AG10803 (cell line): Measurements from ENCODE around the gene TAF6L.

ENCODE experiments used
- DNase-seq: peaks from one replicate; pipeline ENCODE4 v3.0.0; 2010; ENCODE audit warnings: low read depth
- H3K4me3 ChIP-seq: 2 replicates; pipeline ENCODE4 v1.5.1; 2011; ENCODE audit warnings: mild to moderate bottlenecking, low read length, control low read depth
- TF ChIP-seq, protein P1 (sequence below): conservative IDR thresholded peaks from 2 replicates; pipeline ENCODE4 v1.5.1; 2011; ENCODE audit warnings: mild to moderate bottlenecking, low read length, control low read depth, inconsistent platforms

TAF6L gene

GRCh38 chr11:62801071-62801470 lies 29.9 kb downstream of the TAF6L start:
- H3K4me3 ChIP-seq, result no peak overlapping the region
- no peak for DNase-seq
- TF ChIP-seq, protein P1, sequence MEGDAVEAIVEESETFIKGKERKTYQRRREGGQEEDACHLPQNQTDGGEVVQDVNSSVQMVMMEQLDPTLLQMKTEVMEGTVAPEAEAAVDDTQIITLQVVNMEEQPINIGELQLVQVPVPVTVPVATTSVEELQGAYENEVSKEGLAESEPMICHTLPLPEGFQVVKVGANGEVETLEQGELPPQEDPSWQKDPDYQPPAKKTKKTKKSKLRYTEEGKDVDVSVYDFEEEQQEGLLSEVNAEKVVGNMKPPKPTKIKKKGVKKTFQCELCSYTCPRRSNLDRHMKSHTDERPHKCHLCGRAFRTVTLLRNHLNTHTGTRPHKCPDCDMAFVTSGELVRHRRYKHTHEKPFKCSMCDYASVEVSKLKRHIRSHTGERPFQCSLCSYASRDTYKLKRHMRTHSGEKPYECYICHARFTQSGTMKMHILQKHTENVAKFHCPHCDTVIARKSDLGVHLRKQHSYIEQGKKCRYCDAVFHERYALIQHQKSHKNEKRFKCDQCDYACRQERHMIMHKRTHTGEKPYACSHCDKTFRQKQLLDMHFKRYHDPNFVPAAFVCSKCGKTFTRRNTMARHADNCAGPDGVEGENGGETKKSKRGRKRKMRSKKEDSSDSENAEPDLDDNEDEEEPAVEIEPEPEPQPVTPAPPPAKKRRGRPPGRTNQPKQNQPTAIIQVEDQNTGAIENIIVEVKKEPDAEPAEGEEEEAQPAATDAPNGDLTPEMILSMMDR, result no peak

GRCh38 chr11:62804310-62805075 lies 33.3 kb downstream of the TAF6L start:
- H3K4me3 ChIP-seq, result peak overlapping the region; percentile 74
- TF ChIP-seq, protein P1, result no peak
- peak; percentile 45 for DNase-seq

- TF ChIP-seq, protein P1, result peak; percentile 29
- peak within 1 kb of the TSS; percentile 74 for H3K4me3 ChIP-seq
- DNase-seq, result peak; percentile 92
Measured at GRCh38 chr11:62805076-62805892, 34.1 kb downstream of the TAF6L start, which contains the start of gene NXF1. TSS of gene NXF1 (minus strand) at chr11:62805440. CDS start at chr11:62805356, 84 bp downstream.

DNA sequence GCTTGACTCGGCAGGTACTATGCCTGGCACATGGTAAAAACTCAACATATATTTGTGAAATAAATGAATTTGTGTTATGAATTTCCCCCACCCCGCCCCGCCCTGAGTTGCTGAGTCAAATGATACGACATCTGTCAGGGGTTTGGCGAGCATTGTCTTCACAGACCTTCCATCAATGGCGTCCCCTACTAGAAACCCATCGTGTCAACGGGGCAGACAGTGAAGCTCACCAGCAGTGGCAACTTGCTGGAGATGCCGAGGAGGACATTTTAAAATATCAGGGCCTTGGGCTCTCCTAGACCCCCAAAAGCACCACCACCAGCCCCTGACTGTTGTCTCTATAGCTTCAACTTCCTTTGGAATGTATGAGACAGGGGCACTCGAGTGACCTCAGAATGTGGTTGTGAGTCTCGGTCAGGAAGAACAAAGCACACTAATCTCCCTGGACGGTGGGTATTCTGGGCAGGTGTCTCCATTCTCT lies 34.8 kb downstream of the TAF6L start:
- no peak for DNase-seq
- TF ChIP-seq, protein P1, result no peak
- peak overlapping the region; percentile 74 for H3K4me3 ChIP-seq

- no peak overlapping the region for H3K4me3 ChIP-seq
Measured at GRCh38 chr11:62806611-62807121, 35.5 kb downstream of the TAF6L start.

DNA sequence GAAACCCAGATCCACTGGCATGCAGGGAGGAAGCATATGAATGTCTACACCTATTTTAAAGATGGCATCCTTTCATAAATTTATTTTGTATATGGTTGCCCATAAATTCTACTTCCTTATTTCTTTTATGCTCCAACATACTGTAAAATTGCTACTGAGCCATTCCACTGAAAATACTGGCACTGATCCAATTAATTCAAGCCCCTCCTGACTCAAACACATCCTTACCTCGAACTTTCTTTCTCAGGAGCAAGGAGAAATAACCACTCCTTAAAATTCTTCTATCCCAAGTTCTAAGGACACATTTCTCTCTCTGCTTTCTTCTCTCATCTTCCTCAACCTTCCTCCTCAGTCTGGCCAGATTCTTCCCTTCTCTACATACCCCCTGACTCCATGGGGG lies 39.6 kb downstream of the TAF6L start:
- DNase-seq, result no peak
- TF ChIP-seq, protein P1, result no peak
- no peak overlapping the region for H3K4me3 ChIP-seq

More at GRCh38 chr11:62806611-62807121, 35.5 kb downstream of the TAF6L start:
- TF ChIP-seq, protein P1, result no peak
- peak; percentile 23 for DNase-seq
